ENCODE results near the gene RECK.
"Not testable (repeated sequence)": the region's sequence is repeated elsewhere in the genome, so short reads cannot be mapped to it uniquely, and the experiment has no call there.

The RECK gene

DNA sequence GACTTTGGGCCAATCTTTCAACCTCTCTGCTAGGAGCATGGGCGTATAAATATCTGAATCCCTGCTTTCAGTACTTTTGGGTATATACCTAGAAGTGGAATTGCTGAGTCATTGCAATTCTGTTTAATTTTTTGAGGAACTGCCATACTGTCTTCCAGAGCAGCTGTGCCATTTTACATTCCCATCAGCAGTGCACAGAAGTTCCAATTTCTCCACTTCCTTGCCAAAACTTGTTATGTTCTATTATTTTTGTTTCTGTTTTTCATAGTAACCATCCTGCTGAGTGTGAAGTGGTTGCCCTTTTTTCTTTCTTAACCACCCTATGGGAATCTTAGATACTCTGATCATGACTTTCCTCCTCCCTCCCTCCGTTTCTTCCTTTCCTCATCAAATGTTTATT, 121.4 kb downstream of the RECK start:
- no peak for DNase-seq (ENCODE audit: extremely low spot score)
- CTCF ChIA-PET, result no interaction called here
- POLR2A ChIA-PET, result no interaction called here
- no peak for TF ChIP-seq TARDBP (IDR thresholded peaks at IDR 0.05)
- TF ChIP-seq FOXM1 (IDR thresholded peaks at IDR 0.05; ENCODE audit: borderline replicate concordance), result no peak
- TF ChIP-seq ELF4 (IDR thresholded peaks at IDR 0.05), result no peak
- no peak for TF ChIP-seq FOXA1 (IDR thresholded peaks at IDR 0.05)
- no peak for TF ChIP-seq SUZ12 (IDR thresholded peaks at IDR 0.05)
- TF ChIP-seq FOXK2 (IDR thresholded peaks at IDR 0.05), result no peak
- TF ChIP-seq SP1 (IDR thresholded peaks at IDR 0.05), result no peak
- TF ChIP-seq NFRKB (IDR thresholded peaks at IDR 0.05), result no peak
- no peak for TF ChIP-seq HDGF (IDR thresholded peaks at IDR 0.05; ENCODE audit: borderline replicate concordance)
- TF ChIP-seq LEF1 (IDR thresholded peaks at IDR 0.05; ENCODE audit: borderline replicate concordance), result no peak
- TF ChIP-seq CTBP1 (IDR thresholded peaks at IDR 0.05; ENCODE audit: borderline replicate concordance), result no peak
- no peak for TF ChIP-seq L3MBTL2 (conservative IDR thresholded peaks at IDR 0.05)
- TF ChIP-seq BHLHE40 (IDR thresholded peaks at IDR 0.05; ENCODE audit: borderline replicate concordance), result no peak
- no peak for TF ChIP-seq ZNF384 (IDR thresholded peaks at IDR 0.05)
- TF ChIP-seq, protein P1, sequence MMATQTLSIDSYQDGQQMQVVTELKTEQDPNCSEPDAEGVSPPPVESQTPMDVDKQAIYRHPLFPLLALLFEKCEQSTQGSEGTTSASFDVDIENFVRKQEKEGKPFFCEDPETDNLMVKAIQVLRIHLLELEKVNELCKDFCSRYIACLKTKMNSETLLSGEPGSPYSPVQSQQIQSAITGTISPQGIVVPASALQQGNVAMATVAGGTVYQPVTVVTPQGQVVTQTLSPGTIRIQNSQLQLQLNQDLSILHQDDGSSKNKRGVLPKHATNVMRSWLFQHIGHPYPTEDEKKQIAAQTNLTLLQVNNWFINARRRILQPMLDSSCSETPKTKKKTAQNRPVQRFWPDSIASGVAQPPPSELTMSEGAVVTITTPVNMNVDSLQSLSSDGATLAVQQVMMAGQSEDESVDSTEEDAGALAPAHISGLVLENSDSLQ (IDR thresholded peaks at IDR 0.05), result no peak
- TF ChIP-seq ARNT (IDR thresholded peaks at IDR 0.05), result no peak

DNA sequence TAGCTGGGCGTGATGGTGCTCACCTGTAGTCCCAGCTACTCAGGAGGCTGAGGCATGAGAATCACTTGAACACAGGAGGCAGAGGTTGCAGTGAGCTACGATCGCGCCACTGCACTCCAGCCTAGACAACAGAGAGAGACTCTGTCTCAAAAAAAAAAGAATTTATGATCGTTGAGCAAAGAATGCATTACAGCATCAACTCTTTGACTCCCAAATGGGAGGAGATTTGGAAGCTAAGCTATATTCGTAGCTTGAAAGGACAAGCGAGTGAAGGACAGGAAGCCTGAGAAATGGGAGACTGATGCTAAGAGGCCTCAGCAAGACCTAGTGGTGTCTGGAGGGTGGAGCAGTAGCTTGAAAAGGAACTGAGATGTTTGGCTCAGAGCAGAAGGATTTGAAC, 122.2 kb downstream of the RECK start:
- TF ChIP-seq FOXK2 (IDR thresholded peaks at IDR 0.05) (no peak), SP1 (IDR thresholded peaks at IDR 0.05) (no peak), ZNF384 (IDR thresholded peaks at IDR 0.05) (no peak), CTBP1 (IDR thresholded peaks at IDR 0.05; ENCODE audit: borderline replicate concordance) (no peak), L3MBTL2 (conservative IDR thresholded peaks at IDR 0.05) (no peak), ELF4 (IDR thresholded peaks at IDR 0.05) (no peak), FOXA1 (IDR thresholded peaks at IDR 0.05) (no peak), NFRKB (IDR thresholded peaks at IDR 0.05) (no peak), LEF1 (IDR thresholded peaks at IDR 0.05; ENCODE audit: borderline replicate concordance) (no peak), SUZ12 (IDR thresholded peaks at IDR 0.05) (no peak), FOXM1 (IDR thresholded peaks at IDR 0.05; ENCODE audit: borderline replicate concordance) (no peak), ARNT (IDR thresholded peaks at IDR 0.05) (no peak), HDGF (IDR thresholded peaks at IDR 0.05; ENCODE audit: borderline replicate concordance) (no peak), BHLHE40 (IDR thresholded peaks at IDR 0.05; ENCODE audit: borderline replicate concordance) (no peak), TARDBP (IDR thresholded peaks at IDR 0.05) (no peak)
- TF ChIP-seq, protein P1 (IDR thresholded peaks at IDR 0.05), result no peak
- ChIA-PET CTCF (no interaction called here), POLR2A (no interaction called here)
- DNase-seq (ENCODE audit: extremely low spot score), result no peak

DNA sequence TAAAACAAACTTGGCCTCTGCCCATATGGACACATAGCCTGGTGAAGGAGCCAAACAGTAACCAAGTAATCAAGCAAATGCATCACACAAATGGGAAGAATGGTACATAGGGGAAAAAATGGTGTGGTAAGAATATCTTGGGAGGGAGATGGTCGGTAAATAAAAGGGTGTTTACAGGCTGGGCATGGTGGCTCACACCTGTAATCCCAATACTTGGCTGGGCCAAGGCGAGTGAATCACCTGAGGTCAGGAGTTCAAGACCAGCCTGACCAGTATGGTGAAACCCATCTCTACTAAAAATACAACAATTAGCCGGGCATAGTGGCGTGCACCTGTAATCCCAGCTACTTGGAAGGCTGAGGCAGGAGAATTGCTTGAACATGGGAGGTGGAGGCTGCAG, 122.8 kb downstream of the RECK start:
- POLR2A ChIA-PET; CTCF ChIA-PET; DNase-seq (ENCODE audit: extremely low spot score): not testable (repeated sequence)

DNA sequence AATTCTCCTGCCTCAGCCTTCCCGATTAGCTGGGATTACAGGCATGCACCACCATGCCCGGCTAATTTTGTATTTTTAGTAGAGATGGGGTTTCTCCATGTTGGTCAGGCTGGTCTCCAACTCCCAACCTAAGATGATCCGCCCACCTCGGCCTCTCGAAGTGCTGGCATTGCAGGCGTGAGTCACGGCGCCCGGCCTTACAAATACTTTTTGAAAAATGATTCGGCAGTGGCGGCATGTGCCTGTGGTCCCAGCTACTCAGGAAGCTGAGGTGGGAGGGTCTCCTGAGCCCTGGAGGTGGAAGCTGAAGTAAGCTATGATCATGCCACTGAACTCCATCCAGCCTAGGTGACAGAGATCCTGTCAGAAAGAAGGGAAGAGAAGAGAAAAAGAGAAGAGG, 123.4 kb downstream of the RECK start:
- DNase-seq (ENCODE audit: extremely low spot score); POLR2A ChIA-PET: not testable (repeated sequence)
- CTCF ChIA-PET, result interaction anchor here (0.7 kb wide), 1 partner anchor 48 kb away, joined by 3 read pairs; no protein-coding TSS in a partner anchor

DNA sequence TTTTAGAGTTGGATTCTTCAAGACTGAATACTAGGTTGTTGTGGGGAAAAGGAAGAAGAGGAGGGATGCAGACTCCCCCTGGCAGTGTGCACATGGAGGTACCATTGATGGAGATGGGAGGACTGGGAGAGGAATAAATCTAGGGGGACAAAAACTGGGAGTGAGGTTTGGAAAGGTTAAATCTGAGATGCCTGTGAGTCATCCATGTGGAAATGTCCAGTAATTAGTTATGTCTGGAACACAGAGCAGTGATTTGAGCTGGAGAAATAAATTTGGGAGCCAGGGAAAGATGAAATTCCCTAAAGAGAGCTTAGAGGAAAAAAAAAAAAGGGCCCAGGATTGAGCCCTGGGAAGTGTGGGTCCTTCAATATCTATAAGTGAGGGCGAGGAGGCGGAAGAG, 124.5 kb downstream of the RECK start:
- no peak for TF ChIP-seq SP1 (IDR thresholded peaks at IDR 0.05)
- TF ChIP-seq ARNT (IDR thresholded peaks at IDR 0.05), result no peak
- TF ChIP-seq LEF1 (IDR thresholded peaks at IDR 0.05; ENCODE audit: borderline replicate concordance), result no peak
- TF ChIP-seq FOXM1 (IDR thresholded peaks at IDR 0.05; ENCODE audit: borderline replicate concordance), result no peak
- TF ChIP-seq FOXK2 (IDR thresholded peaks at IDR 0.05), result no peak
- TF ChIP-seq TARDBP (IDR thresholded peaks at IDR 0.05), result no peak
- no peak for TF ChIP-seq HDGF (IDR thresholded peaks at IDR 0.05; ENCODE audit: borderline replicate concordance)
- TF ChIP-seq L3MBTL2 (conservative IDR thresholded peaks at IDR 0.05), result no peak
- DNase-seq (ENCODE audit: extremely low spot score), result no peak
- ChIA-PET CTCF (no interaction called here), POLR2A (no interaction called here)

DNA sequence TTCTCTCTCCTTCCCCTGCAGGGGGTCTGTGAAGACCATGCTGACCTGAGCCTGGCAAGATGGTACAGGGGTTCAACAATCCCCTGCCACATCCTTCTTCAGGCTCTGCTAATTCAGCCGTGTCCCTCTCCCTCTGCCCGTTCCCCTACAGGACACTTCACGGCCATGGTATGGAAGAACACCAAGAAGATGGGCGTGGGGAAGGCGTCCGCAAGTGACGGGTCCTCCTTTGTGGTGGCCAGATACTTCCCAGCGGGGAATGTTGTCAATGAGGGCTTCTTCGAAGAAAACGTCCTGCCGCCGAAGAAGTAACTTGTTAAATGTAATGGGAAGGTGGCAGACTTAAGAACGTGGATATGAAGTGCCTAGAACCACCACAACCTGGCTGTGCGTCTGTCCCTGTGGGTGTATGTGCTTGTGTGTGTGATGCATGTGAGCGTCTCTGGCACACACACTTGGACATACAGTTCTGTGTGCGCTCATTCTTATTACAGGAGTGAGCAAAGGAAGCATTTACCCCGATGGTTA, 125.6 kb downstream of the RECK start:
- TF ChIP-seq HDGF (IDR thresholded peaks at IDR 0.05; ENCODE audit: borderline replicate concordance), result no peak
- TF ChIP-seq BHLHE40 (IDR thresholded peaks at IDR 0.05; ENCODE audit: borderline replicate concordance), result no peak
- TF ChIP-seq, protein P1 (IDR thresholded peaks at IDR 0.05), result no peak
- no peak for TF ChIP-seq LEF1 (IDR thresholded peaks at IDR 0.05; ENCODE audit: borderline replicate concordance)
- no peak for TF ChIP-seq CTBP1 (IDR thresholded peaks at IDR 0.05; ENCODE audit: borderline replicate concordance)
- TF ChIP-seq ARNT (IDR thresholded peaks at IDR 0.05), result no peak
- no peak for TF ChIP-seq L3MBTL2 (conservative IDR thresholded peaks at IDR 0.05)
- no peak for TF ChIP-seq FOXM1 (IDR thresholded peaks at IDR 0.05; ENCODE audit: borderline replicate concordance)
- no peak for TF ChIP-seq ELF4 (IDR thresholded peaks at IDR 0.05)
- TF ChIP-seq ZNF384 (IDR thresholded peaks at IDR 0.05), result no peak
- DNase-seq (ENCODE audit: extremely low spot score), result no peak
- ChIA-PET CTCF (no interaction called here), POLR2A (interaction anchor here (0.9 kb wide), 1 partner anchor 29 kb away, joined by 3 read pairs; no protein-coding TSS in a partner anchor)

All from HEK293T (cell line).